Lower lobe of right lung (tissue), 2 donors: ENCODE data around the gene CLDN11. TPM values are rescaled to one million over a fixed set of nuclear protein-coding genes. Genes with fewer than 3 reads are reported as not detected.
A peak's percentile ranks its signal among the peaks of the same experiment; 100 is the strongest.

Source experiments
- ATAC-seq, 2 donors: fragments of 200-7000 bp; cut with Tn5 transposase; one replicate each; pipeline ENCODE4 v1.9.1; 2020 to 2022; ENCODE audit warnings: mild to moderate bottlenecking in 2 of 2, moderate library complexity in 2 of 2
- DNase-seq: peaks from one replicate; pipeline ENCODE4 v3.0.0-alpha.2; 2020
- H3K27ac ChIP-seq: fragments of 200-600 bp; one replicate; pipeline ENCODE4 v1.8.0; 2022
- H3K27me3 ChIP-seq: fragments of 200-600 bp; one replicate; pipeline ENCODE4 v1.8.0; 2022; ENCODE audit warnings: low read depth
- H3K36me3 ChIP-seq: fragments of 200-600 bp; one replicate; pipeline ENCODE4 v1.8.0; 2022; ENCODE audit warnings: mild to moderate bottlenecking
- H3K4me1 ChIP-seq: fragments of 200-600 bp; one replicate; pipeline ENCODE4 v1.8.0; 2022
- H3K4me3 ChIP-seq: fragments of 200-600 bp; one replicate; pipeline ENCODE4 v1.8.0; 2022; ENCODE audit warnings: mild to moderate bottlenecking
- H3K9me3 ChIP-seq: fragments of 200-600 bp; one replicate; pipeline ENCODE4 v1.8.0; 2022
- intact Hi-C: fragments of 100-400 bp; cut with DNase I; formaldehyde crosslinking; loops from one replicate; pipeline ENCODE4 v1.11.0; 2022
- total RNA-seq: library from RNA; stranded (reverse); fragmentation: NEBNext Ultra II Directional; extraction: Animal tissue kit (Norgen Biotek cat#: 25700); gene quantifications from one replicate; pipeline ENCODE4 v1.2.1, GENCODE V29; 2021
- TF ChIP-seq, protein P1 (sequence below): fragments of 200-600 bp; IDR thresholded peaks from one replicate; pipeline ENCODE4 v1.8.0; 2022; ENCODE audit warnings: antibody characterized with exemption, mild to moderate bottlenecking
- donor health status: DM: no; HTN: yes; CAD: no; lungs with severe emphysema.

CLDN11 gene
- total RNA-seq, 1 donor from 2014 or later: 22.4 TPM

GRCh38 chr3:170463011-170463410 lies 44.3 kb downstream of the CLDN11 start:
- no peak overlapping the region for H3K4me3 ChIP-seq
- ATAC-seq: no peak
- no peaks in the 10 kb centered on the region for H3K9me3 ChIP-seq
- TF ChIP-seq, protein P1, sequence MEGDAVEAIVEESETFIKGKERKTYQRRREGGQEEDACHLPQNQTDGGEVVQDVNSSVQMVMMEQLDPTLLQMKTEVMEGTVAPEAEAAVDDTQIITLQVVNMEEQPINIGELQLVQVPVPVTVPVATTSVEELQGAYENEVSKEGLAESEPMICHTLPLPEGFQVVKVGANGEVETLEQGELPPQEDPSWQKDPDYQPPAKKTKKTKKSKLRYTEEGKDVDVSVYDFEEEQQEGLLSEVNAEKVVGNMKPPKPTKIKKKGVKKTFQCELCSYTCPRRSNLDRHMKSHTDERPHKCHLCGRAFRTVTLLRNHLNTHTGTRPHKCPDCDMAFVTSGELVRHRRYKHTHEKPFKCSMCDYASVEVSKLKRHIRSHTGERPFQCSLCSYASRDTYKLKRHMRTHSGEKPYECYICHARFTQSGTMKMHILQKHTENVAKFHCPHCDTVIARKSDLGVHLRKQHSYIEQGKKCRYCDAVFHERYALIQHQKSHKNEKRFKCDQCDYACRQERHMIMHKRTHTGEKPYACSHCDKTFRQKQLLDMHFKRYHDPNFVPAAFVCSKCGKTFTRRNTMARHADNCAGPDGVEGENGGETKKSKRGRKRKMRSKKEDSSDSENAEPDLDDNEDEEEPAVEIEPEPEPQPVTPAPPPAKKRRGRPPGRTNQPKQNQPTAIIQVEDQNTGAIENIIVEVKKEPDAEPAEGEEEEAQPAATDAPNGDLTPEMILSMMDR: no peak
- no peaks in the 10 kb centered on the region for H3K4me1 ChIP-seq
- intact Hi-C loops: no loop called here
- H3K27me3 ChIP-seq: no peaks in the 10 kb centered on the region
- H3K27ac ChIP-seq: no peak overlapping the region
- DNase-seq: no peak
- no peaks in the 10 kb centered on the region for H3K36me3 ChIP-seq

GRCh38 chr3:170465955-170466354 lies 47.3 kb downstream of the CLDN11 start:
- no peaks in the 10 kb centered on the region for H3K4me1 ChIP-seq
- DNase-seq: no peak
- H3K27ac ChIP-seq: no peak overlapping the region
- no peak for ATAC-seq
- TF ChIP-seq, protein P1: no peak
- H3K4me3 ChIP-seq: no peak overlapping the region
- no peaks in the 10 kb centered on the region for H3K27me3 ChIP-seq
- H3K9me3 ChIP-seq: no peaks in the 10 kb centered on the region
- intact Hi-C loops: no loop called here
- H3K36me3 ChIP-seq: no peaks in the 10 kb centered on the region

GRCh38 chr3:170467007-170467406 lies 48.3 kb downstream of the CLDN11 start:
- H3K27me3 ChIP-seq: no peaks in the 10 kb centered on the region
- no peaks in the 10 kb centered on the region for H3K4me1 ChIP-seq
- H3K4me3 ChIP-seq: no peak overlapping the region
- DNase-seq (no peak), ATAC-seq (no peak)
- H3K9me3 ChIP-seq: no peaks in the 10 kb centered on the region
- no peaks in the 10 kb centered on the region for H3K36me3 ChIP-seq
- intact Hi-C loops: no loop called here
- no peak overlapping the region for H3K27ac ChIP-seq
- TF ChIP-seq, protein P1: no peak

GRCh38 chr3:170467571-170468147 lies 49.0 kb downstream of the CLDN11 start:
- no peaks in the 10 kb centered on the region for H3K4me1 ChIP-seq
- intact Hi-C loops: no loop called here
- H3K4me3 ChIP-seq: no peak overlapping the region
- H3K9me3 ChIP-seq: no peaks in the 10 kb centered on the region
- no peak for ATAC-seq
- TF ChIP-seq, protein P1: no peak
- no peaks in the 10 kb centered on the region for H3K27me3 ChIP-seq
- no peak overlapping the region for H3K27ac ChIP-seq
- DNase-seq: no peak
- no peaks in the 10 kb centered on the region for H3K36me3 ChIP-seq

- Histone ChIP-seq H3K4me3 (no peak overlapping the region), H3K27ac (no peak overlapping the region), H3K27me3 (no peaks in the 10 kb centered on the region), H3K36me3 (no peaks in the 10 kb centered on the region), H3K9me3 (no peaks in the 10 kb centered on the region), H3K4me1 (no peaks in the 10 kb centered on the region)
- intact Hi-C loops: no loop called here
- no peak for DNase-seq
- peak; percentile 8 to 33 for ATAC-seq
- TF ChIP-seq, protein P1: no peak
Measured at GRCh38 chr3:170469151-170470062, 50.7 kb downstream of the CLDN11 start.
